NCI-H524 (cell line): ENCODE data around the gene RTF2.
"Not testable (repeated sequence)": the region's sequence is repeated elsewhere in the genome, so short reads cannot be mapped to it uniquely, and the experiment has no call there.

Experiments
- DNase-seq, 2 experiments: peaks; one replicate each; lab custom pipeline; 2025; lab: John Stamatoyannopoulos, UW

RTF2 gene

DNA sequence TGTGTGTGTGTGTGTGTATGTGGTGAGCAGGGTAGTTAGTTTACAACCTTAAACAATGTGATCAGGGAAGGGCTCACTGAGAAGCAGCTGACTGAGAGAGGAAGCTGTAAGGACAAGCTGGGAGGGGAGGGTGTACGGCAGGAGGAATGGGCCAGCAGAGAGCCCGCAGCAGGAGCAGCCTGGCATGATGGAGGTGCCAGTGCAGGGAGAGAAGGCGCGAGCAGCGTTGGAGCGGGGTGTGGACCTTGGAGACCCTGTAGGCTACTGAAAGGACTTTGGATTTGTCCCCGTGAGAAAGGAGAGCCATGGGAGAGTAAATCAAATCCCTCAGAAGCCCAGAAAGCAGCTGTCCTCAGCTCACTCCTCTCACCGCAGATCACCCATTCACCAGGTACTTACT, 83.1 kb downstream of the RTF2 start:
- DNase-seq: no peak

DNA sequence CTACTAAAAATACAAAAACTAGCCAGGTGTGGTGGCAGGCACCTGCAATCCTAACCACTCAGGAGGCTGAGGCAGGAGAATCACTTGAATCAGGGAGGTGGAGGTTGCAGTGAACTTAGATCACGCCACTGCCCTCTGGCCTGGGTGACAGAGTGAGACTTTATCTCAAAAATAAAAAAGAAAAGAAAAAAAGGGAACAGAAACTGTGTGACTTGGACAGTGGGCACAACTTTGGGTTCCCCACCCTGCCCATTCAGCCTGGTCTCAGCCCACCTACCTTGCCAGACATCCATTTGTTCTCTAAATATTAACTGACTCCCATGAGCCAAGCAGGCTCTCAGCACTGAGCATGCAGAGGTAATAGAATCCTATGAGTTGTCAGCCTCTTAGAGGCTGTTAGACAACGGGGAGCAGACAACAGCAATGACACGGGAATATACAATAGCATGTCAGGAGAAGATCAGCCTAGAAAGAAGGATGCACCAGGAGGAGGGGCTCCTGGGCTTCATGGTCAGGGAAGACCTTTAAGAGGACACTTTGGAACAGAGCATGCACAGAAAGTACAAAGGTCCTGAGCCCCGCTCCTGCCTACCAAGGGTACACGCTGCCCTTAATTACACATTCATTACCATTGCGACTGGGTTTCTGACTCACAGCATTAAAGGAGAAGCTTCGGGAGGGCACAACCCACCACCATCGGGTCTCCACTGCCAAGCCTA, 84.6 kb downstream of the RTF2 start:
- DNase-seq: no peak

DNA sequence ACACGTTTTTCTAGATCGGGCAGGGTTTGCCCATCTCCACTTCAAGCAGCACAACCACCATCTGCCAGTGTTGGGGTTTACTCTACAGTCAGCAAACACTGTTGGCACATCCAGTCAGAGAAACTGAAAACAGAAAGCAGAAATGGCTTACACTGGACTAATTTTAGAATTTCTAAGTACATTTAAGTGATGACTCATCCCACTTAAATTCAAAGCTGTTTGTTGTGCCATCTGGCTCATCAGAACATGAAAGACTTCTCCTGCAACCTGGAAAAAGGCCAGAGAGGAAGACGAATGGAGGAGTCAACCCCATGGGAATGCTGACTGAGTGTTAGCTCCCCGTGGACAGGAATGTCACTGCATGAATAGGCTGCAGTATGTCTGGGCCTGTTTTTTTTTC, 86.4 kb downstream of the RTF2 start:
- peak; percentile 96 to 98 for DNase-seq

DNA sequence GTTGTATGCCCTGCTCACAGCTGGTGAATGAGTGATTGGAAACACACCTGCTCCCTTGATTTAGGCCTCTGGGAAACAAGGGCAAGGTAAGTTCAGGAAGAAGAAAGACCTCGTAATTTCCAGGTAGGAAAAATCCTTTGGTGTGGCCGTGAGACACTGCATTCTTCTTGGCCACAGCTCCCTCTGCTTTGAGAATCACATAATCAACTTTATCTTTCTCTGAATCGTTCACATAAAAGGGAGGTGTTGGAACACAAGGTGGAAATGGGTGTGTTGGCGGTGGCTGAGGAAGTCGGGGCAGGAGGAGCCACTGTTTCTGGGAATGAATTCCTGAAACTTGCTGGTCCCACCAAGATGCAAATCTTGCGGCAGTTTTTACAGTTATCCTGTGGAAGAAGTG, 90.5 kb downstream of the RTF2 start:
- DNase-seq: no peak

DNA sequence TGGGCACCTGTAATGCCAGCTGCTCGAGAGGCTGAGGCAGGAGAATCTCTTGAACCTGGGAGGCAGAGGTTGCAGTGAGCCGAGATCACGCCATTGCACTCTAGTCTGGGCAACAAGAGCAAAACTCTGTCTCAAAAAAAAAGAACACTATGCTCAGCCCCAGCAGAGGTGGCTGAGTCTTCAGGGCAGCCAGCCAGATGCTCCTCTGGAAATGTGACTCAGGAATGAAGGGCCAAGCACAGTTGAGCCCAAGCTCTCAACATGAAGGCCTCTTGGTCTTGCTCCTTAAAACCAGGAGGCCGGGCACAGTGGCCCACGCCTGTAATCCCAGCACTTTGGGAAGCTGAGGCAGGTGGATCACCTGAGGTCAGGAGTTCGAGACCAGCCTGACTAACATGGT, 96.1 kb downstream of the RTF2 start:
- not testable (repeated sequence) for DNase-seq

DNA sequence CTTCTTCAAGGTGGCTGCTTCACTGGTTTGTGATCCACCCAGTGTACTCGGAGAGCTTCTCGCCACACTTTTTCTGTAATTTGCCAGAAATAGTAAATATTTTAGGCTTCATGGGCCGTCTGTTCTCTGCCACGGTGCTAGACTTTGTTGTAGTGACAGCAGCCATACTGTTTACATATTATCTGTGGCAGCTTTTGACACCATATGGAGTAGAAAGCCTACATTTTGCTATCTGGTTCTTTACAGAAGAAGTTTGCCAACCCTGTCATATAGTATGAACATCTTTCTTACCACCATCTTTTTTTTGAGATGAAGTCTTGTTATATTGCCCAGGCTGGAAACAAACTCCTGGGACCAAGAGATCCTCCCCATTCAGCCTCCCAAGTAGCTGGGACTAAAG, 97.1 kb downstream of the RTF2 start:
- DNase-seq: no peak

DNA sequence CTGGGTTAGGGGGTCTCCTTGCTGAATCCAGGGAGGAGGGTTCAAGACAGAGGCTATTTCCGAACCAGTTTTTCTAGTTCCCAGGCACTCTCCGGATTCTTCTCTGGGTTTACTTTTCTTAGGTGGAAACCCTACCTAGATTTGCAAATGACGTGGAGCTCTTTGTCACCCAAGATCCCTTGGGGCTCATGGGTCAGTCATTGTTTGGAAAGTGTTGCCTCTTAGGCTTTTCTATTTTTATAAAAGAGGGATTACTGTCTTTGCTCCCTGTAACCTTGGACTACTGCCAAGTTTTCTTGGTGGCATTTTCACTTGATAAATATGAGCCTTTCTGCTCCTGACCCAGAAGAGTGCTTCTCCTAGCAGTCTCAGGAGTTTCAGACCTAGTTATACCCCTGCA, 98.2 kb downstream of the RTF2 start:
- peak in 1 of 2 experiments; percentile 55 for DNase-seq
